Gastroesophageal sphincter (tissue), 4 donors: ENCODE data around the gene GJD4. TPM values are rescaled to one million over a fixed set of nuclear protein-coding genes. Genes with fewer than 3 reads are reported as not detected.

Experiments
- ATAC-seq: fragments of 150-250 bp; one replicate; pipeline ENCODE4 v1.9.1; 2016; ENCODE audit warnings: mild to moderate bottlenecking, moderate library complexity
- H3K27ac ChIP-seq, 4 donors: fragments of 200-600 bp; sonication (generic) in 3 of 4; 1 replicate in 3 of 4; 2 replicates in 1 of 4; pipeline ENCODE4 v1.5.1; 2016 to 2019
- H3K27me3 ChIP-seq: fragments of 200-600 bp; sonication (generic); one replicate; pipeline ENCODE4 v1.5.1; 2019
- H3K36me3 ChIP-seq, 2 donors: fragments of 200-600 bp; sonication (generic); one replicate each; pipeline ENCODE4 v1.5.1; 2019; ENCODE audit warnings: control low read depth in 1 of 2
- H3K4me1 ChIP-seq, 3 donors: fragments of 200-600 bp; sonication (generic); 1 replicate in 2 of 3; 2 replicates in 1 of 3; pipeline ENCODE4 v1.5.1; 2016 to 2019; ENCODE audit warnings: control low read depth in 2 of 3
- H3K4me3 ChIP-seq, 2 donors: fragments of 200-600 bp; sonication (generic); one replicate each; pipeline ENCODE4 v1.5.1; 2019; ENCODE audit warnings: mild to moderate bottlenecking in 1 of 2, moderate library complexity in 1 of 2
- H3K9me3 ChIP-seq, 3 donors: fragments of 200-600 bp; sonication (generic); one replicate each; pipeline ENCODE4 v1.5.1; 2017 to 2019; ENCODE audit warnings: control low read depth in 2 of 3
- CTCF ChIP-seq, 4 experiments: fragments of 200-600 bp in 2 of 4; fragments of 450-650 bp in 2 of 4; sonication (generic) in 1 of 4; IDR thresholded peaks; one replicate each; pipeline ENCODE4 v1.5.1; 2017 to 2019; ENCODE audit warnings: antibody characterized with exemption in 4 of 4, mild to moderate bottlenecking in 2 of 4, moderate library complexity in 2 of 4
- EP300 ChIP-seq: sonication (generic); formaldehyde crosslinking; IDR thresholded peaks from one replicate; pipeline ENCODE4 v1.6.1; 2017; ENCODE audit warnings: antibody characterized with exemption, mild to moderate bottlenecking
- POLR2A ChIP-seq, 2 donors: fragments of 450-650 bp; IDR thresholded peaks; one replicate each; pipeline ENCODE4 v1.6.1; 2017; ENCODE audit warnings: antibody characterized with exemption in 2 of 2, mild to moderate bottlenecking in 2 of 2, moderate library complexity in 1 of 2
- POLR2AphosphoS5 ChIP-seq: sonication (generic); formaldehyde crosslinking; IDR thresholded peaks from one replicate; pipeline ENCODE4 v1.6.1; 2017; ENCODE audit warnings: antibody characterized with exemption
- WGBS, 2 donors: methylation state at CpG; one replicate each; pipeline ENCODE4 v1.1.5; 2018; ENCODE audit warnings: low coverage in 1 of 2; 5-methylcytosine and 5-hydroxymethylcytosine counted together
- total RNA-seq, 4 donors: library from RNA; depleted of rRNA; stranded (reverse); fragments of >200 nt; gene quantifications; one replicate each; pipeline ENCODE4 v1.1.0, GENCODE V29; 2016

GJD4 gene
- total RNA-seq, 4 donors from 2014 or later, result not detected

GRCh38 chr10:35635576-35635975, 30.4 kb downstream of the GJD4 start:
- no peak for ATAC-seq
- 8 to 9% methylated on average over 6 of the region's 6 CpGs for WGBS, 2 donors
- H3K4me3 ChIP-seq, result no peak overlapping the region
- H3K27ac ChIP-seq, result no peak overlapping the region
- TF ChIP-seq POLR2AphosphoS5, result no peak
- no peak for TF ChIP-seq POLR2A (IDR thresholded peaks at IDR 0.05)
- TF ChIP-seq EP300, result no peak
- peak; percentile 86 to 90 (median 88) for TF ChIP-seq CTCF (IDR thresholded peaks at IDR 0.05)
- peaks cover 0 to 41% (median 6%) of the 10 kb centered on the region in 3 donors for H3K4me1 ChIP-seq
- H3K27me3 ChIP-seq, result no peaks in the 10 kb centered on the region
- H3K9me3 ChIP-seq, result no peaks in the 10 kb centered on the region
- no peaks in the 10 kb centered on the region for H3K36me3 ChIP-seq

- ATAC-seq, result no peak
- Histone ChIP-seq H3K36me3 (no peaks in the 10 kb centered on the region), H3K27me3 (no peaks in the 10 kb centered on the region), H3K9me3 (no peaks in the 10 kb centered on the region), H3K4me3 (no peak overlapping the region), H3K27ac (no peak overlapping the region), H3K4me1 (peaks cover 0 to 48% (median 6%) of the 10 kb centered on the region in 3 donors)
- TF ChIP-seq CTCF (IDR thresholded peaks at IDR 0.05) (no peak), POLR2A (IDR thresholded peaks at IDR 0.05) (no peak), EP300 (no peak), POLR2AphosphoS5 (no peak)
- 74 to 77% methylated on average over 5 to 7 of the region's 7 CpGs for WGBS, 2 donors
Measured at GRCh38 chr10:35636956-35637355, 31.8 kb downstream of the GJD4 start.

- ATAC-seq, result no peak
Measured at GRCh38 chr10:35637462-35637861, 32.3 kb downstream of the GJD4 start.

GRCh38 chr10:35638101-35638500, 33.0 kb downstream of the GJD4 start:
- H3K4me3 ChIP-seq, result no peak overlapping the region
- H3K27ac ChIP-seq, result no peak overlapping the region
- no peaks in the 10 kb centered on the region for H3K9me3 ChIP-seq
- WGBS, 2 donors, result 64 to 91% methylated on average over 3 to 4 of the region's 4 CpGs
- no peak for TF ChIP-seq CTCF (IDR thresholded peaks at IDR 0.05)
- TF ChIP-seq EP300, result no peak
- TF ChIP-seq POLR2AphosphoS5, result no peak
- no peak for TF ChIP-seq POLR2A (IDR thresholded peaks at IDR 0.05)
- H3K4me1 ChIP-seq, result peaks cover 0 to 58% (median 6%) of the 10 kb centered on the region in 3 donors
- H3K36me3 ChIP-seq, result no peaks in the 10 kb centered on the region
- no peak for ATAC-seq
- H3K27me3 ChIP-seq, result no peaks in the 10 kb centered on the region

More at GRCh38 chr10:35637462-35637861, 32.3 kb downstream of the GJD4 start:
- no peak overlapping the region for H3K27ac ChIP-seq
- WGBS, 2 donors, result 61 to 73% methylated on average over 8 of the region's 8 CpGs
- no peaks in the 10 kb centered on the region for H3K27me3 ChIP-seq
- no peak overlapping the region for H3K4me3 ChIP-seq
- H3K36me3 ChIP-seq, result no peaks in the 10 kb centered on the region
- TF ChIP-seq CTCF (IDR thresholded peaks at IDR 0.05) (no peak), EP300 (no peak), POLR2A (IDR thresholded peaks at IDR 0.05) (no peak), POLR2AphosphoS5 (no peak)
- peaks cover 0 to 52% (median 6%) of the 10 kb centered on the region in 3 donors for H3K4me1 ChIP-seq
- H3K9me3 ChIP-seq, result no peaks in the 10 kb centered on the region

- WGBS, 2 donors, result 78 to 86% methylated on average over 6 to 8 of the region's 57 CpGs
- H3K27ac ChIP-seq, result peak overlapping the region in 1 of 4 donors; percentile 15
- H3K9me3 ChIP-seq, result no peaks in the 10 kb centered on the region
- H3K27me3 ChIP-seq, result no peaks in the 10 kb centered on the region
- peak overlapping the region; percentile 3 to 65 for H3K4me3 ChIP-seq
- H3K4me1 ChIP-seq, result peaks cover 0 to 66% (median 6%) of the 10 kb centered on the region in 3 donors
- TF ChIP-seq POLR2AphosphoS5 (no peak), POLR2A (IDR thresholded peaks at IDR 0.05) (no peak), CTCF (IDR thresholded peaks at IDR 0.05) (no peak), EP300 (no peak)
- no peak for ATAC-seq
- H3K36me3 ChIP-seq, result no peaks in the 10 kb centered on the region
Measured at GRCh38 chr10:35639021-35639727, 34.0 kb downstream of the GJD4 start.
